RWPE2 (cell line): ENCODE results near the gene RHOU.

Source experiments
- ATAC-seq: fragments of 200-7000 bp; cut with Tn5 transposase; 3 replicates; pipeline ENCODE4 v1.9.1; 2021; ENCODE audit warnings: low read depth
- DNase-seq: peaks from one replicate; pipeline ENCODE4 v3.0.0-alpha.2; 2020; ENCODE audit warnings: low spot score
- H3K27ac ChIP-seq: fragments of 450-650 bp; 2 replicates; pipeline ENCODE4 v1.5.1; 2017; ENCODE audit warnings: mild to moderate bottlenecking; ENCODE audit not compliant: poor library complexity, severe bottlenecking
- H3K27me3 ChIP-seq: fragments of 250-450 bp; sonication (Bioruptor Pico); 2 replicates; pipeline ENCODE4 v1.5.1; 2021; ENCODE audit warnings: mild to moderate bottlenecking, moderate library complexity; ENCODE audit not compliant: insufficient read depth, poor library complexity, severe bottlenecking
- H3K36me3 ChIP-seq: fragments of 250-450 bp; sonication (Bioruptor Pico); 2 replicates; pipeline ENCODE4 v1.5.1; 2020; ENCODE audit warnings: low read depth, mild to moderate bottlenecking, moderate library complexity
- H3K4me1 ChIP-seq: fragments of 250-450 bp; sonication (Bioruptor Pico); 2 replicates; pipeline ENCODE4 v1.5.1; 2021; ENCODE audit warnings: mild to moderate bottlenecking, moderate library complexity; ENCODE audit not compliant: insufficient read depth, poor library complexity, severe bottlenecking
- H3K4me3 ChIP-seq: fragments of 250-450 bp; sonication (Bioruptor Pico); 2 replicates; pipeline ENCODE4 v1.5.1; 2021; ENCODE audit warnings: mild to moderate bottlenecking, moderate library complexity; ENCODE audit not compliant: severe bottlenecking
- H3K9me3 ChIP-seq: fragments of 250-450 bp; sonication (Bioruptor Pico); 2 replicates; pipeline ENCODE4 v1.5.1; 2021; ENCODE audit warnings: mild to moderate bottlenecking, moderate library complexity; ENCODE audit not compliant: severe bottlenecking
- CTCF ChIP-seq: fragments of 450-650 bp; IDR thresholded peaks from one replicate; pipeline ENCODE4 v1.5.1; 2017; ENCODE audit warnings: mild to moderate bottlenecking, moderate library complexity; ENCODE audit not compliant: poor library complexity, severe bottlenecking

The RHOU gene

DNA sequence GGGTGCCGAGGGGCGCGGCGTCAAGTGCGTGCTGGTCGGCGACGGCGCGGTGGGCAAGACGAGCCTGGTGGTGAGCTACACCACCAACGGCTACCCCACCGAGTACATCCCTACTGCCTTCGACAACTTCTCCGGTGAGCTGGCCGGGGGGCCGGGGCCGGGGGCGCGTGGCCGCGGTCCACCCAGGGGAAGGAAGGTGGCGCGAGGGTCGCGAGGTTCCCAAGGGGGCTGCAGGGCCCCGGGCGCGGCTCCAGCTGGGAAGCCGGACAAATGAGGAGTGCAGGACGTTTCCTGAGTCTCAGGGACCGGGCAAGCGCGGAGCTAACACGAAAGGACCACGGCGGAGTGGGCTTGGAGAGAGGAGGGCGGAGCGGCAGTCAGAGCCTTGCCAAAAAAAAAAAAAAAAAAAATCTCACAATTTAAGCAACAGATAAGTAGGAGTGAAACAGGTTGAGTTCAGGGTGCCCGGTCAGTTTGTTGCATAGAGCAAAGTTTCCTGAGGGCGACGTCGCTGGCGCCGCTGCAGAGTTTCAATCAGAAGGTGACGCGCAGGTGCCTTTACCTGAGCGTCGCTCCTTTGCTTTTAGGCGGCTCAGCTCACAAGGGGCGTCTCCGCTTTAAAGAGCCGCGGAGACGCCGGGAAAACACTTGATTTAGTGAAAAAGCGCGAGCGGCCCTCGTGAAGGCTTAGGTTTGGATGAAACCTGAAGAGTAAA, 750 bp downstream of the RHOU start:
- Histone ChIP-seq H3K36me3 (no peaks in the 10 kb centered on the region), H3K27me3 (peaks cover 20% of the 10 kb centered on the region), H3K4me1 (no peaks in the 10 kb centered on the region), H3K27ac (no peak overlapping the region), H3K4me3 (peak overlapping the region; percentile 8), H3K9me3 (no peaks in the 10 kb centered on the region)
- no peak for TF ChIP-seq CTCF
- DNase-seq (no peak), ATAC-seq (no peak)

- H3K36me3 ChIP-seq = no peaks in the 10 kb centered on the region
- H3K27ac ChIP-seq = no peak overlapping the region
- no peak overlapping the region for H3K4me3 ChIP-seq
- H3K27me3 ChIP-seq = peaks cover 20% of the 10 kb centered on the region
- TF ChIP-seq CTCF = no peak
- no peak for DNase-seq
- H3K4me1 ChIP-seq = no peaks in the 10 kb centered on the region
- ATAC-seq = no peak
- no peaks in the 10 kb centered on the region for H3K9me3 ChIP-seq
These were observed 1.7 kb downstream of the RHOU start for GRCh38 chr1:228736844-228737445.

- ATAC-seq = no peak
- H3K27me3 ChIP-seq = peaks cover 20% of the 10 kb centered on the region
- no peaks in the 10 kb centered on the region for H3K36me3 ChIP-seq
- no peaks in the 10 kb centered on the region for H3K4me1 ChIP-seq
- DNase-seq = no peak
- H3K9me3 ChIP-seq = no peaks in the 10 kb centered on the region
- no peak overlapping the region for H3K4me3 ChIP-seq
- TF ChIP-seq CTCF = no peak
- no peak overlapping the region for H3K27ac ChIP-seq
These were observed 2.3 kb downstream of the RHOU start for GRCh38 chr1:228737601-228738041.

DNA sequence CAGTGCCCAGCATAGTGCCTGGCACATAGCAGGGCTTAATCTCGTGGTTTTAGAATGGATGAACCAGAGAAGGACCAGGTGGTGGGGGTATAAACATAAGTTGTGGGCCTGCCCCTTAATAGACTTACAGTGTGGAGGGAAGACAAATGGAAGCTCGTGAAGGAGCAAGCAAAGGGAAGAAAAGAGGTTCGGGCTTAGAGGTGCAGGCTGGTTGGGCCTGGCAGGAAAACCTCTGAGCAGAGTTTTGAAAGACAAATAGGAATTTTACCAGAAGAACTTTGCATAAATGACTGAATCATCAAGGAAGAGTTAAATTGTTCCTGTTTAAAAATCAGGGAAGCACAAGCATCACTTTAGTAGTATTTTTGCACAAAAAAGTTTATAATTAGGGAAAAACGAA, 4.5 kb downstream of the RHOU start:
- H3K27me3 ChIP-seq = peaks cover 11% of the 10 kb centered on the region
- no peaks in the 10 kb centered on the region for H3K36me3 ChIP-seq
- H3K4me1 ChIP-seq = no peaks in the 10 kb centered on the region
- no peaks in the 10 kb centered on the region for H3K9me3 ChIP-seq
- no peak for TF ChIP-seq CTCF
- H3K27ac ChIP-seq = no peak overlapping the region
- DNase-seq (no peak), ATAC-seq (no peak)
- no peak overlapping the region for H3K4me3 ChIP-seq
